ENCODE data around the gene MICAL2.

GRCh38 chr11:12079726-12080556 lies 30.4 kb upstream of the MICAL2 start:
- TF ChIP-seq CTCF (IDR thresholded peaks at IDR 0.05) (no peak), POLR2A (IDR thresholded peaks at IDR 0.05) (no peak), POLR2AphosphoS5 (IDR thresholded peaks at IDR 0.05) (peak; percentile 78)
